ENCODE results near the gene ITGB3.

ITGB3 gene

DNA sequence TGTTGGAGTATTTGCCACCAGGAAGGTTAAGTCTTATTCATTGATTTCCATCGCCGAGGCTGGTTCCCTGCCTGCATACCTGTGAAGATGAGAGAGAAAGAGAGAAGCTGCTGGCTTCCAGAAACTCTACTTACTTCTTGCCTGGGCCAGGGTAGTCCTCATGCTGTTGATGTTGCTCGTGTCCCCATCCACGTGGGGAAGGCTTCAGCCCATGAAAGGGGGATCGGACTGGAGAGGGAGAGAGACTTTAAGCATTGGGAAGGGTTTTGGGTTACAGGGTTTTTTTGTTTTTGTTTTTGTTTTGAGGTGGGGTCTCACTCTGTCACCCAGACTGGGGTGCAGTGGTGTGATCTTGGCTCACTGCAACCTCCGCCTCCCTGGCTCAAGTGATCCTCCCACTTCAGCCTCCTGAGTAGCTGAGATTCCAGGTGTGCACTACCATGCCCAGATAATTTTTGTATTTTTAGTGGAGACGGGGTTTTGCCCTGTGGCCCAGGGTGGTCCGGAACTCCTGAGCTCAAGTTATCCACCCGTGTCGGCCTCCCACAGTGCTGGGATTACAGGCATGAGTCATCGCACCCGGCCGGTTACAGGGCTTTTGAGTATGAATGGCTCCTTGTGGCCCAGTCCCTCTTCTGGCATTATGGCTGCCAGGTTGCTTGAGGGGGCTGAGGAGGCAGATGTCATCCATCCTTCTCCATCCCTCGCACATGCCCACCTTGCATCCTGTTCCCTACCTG lies 26.6 kb downstream of the ITGB3 start:
- no peak for DNase-seq (ENCODE audit: low read depth)
- TF ChIP-seq, protein P1, sequence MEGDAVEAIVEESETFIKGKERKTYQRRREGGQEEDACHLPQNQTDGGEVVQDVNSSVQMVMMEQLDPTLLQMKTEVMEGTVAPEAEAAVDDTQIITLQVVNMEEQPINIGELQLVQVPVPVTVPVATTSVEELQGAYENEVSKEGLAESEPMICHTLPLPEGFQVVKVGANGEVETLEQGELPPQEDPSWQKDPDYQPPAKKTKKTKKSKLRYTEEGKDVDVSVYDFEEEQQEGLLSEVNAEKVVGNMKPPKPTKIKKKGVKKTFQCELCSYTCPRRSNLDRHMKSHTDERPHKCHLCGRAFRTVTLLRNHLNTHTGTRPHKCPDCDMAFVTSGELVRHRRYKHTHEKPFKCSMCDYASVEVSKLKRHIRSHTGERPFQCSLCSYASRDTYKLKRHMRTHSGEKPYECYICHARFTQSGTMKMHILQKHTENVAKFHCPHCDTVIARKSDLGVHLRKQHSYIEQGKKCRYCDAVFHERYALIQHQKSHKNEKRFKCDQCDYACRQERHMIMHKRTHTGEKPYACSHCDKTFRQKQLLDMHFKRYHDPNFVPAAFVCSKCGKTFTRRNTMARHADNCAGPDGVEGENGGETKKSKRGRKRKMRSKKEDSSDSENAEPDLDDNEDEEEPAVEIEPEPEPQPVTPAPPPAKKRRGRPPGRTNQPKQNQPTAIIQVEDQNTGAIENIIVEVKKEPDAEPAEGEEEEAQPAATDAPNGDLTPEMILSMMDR (IDR thresholded peaks at IDR 0.05; ENCODE audit: insufficient read depth, low read depth, low read length, missing control alignments) = no peak
- H3K4me3 ChIP-seq (ENCODE audit: low read length) = no peak overlapping the region

DNA sequence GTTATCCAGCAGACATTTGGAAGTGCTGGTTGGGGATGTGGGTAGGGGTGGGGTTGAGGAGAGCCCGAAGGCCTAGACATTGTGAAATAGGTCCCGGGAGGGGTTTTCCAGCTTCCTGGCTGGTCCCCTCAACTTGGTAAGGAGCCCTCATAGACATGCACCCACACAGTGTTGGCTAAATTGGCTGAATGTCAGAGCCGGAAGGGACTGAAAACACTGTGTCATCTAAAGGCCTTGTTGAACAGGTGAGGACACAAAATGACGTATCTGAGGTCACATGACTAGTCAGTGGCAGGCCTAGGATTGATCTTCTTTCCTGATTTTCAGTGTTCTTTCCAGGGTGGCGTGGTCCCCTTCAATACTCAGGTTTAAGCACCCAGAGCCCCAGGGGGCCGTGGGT lies 27.6 kb downstream of the ITGB3 start:
- H3K4me3 ChIP-seq (ENCODE audit: low read length) = no peak overlapping the region
- TF ChIP-seq, protein P1 (IDR thresholded peaks at IDR 0.05; ENCODE audit: insufficient read depth, low read depth, low read length, missing control alignments) = no peak
- no peak for DNase-seq (ENCODE audit: low read depth)

DNA sequence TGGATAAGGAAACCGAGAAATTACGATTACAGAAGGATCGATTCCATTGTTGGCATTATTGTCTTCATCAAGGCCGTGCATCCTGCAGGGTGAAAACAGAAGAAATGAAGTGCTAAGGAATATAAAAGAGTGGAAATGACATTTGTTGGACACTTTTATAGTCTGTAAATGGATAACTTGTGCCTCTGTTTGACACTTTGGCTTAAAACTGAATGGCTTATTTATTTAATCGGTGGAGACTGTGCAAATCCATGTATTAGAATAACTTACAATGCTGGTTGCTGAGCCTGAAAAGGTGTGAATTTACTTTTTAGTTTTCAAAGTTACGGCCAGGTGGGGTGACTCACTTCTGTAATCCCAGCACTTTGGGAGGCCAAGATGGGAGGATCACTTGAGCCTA lies 31.4 kb downstream of the ITGB3 start:
- no peak overlapping the region for H3K4me3 ChIP-seq (ENCODE audit: low read length)
- TF ChIP-seq, protein P1 (IDR thresholded peaks at IDR 0.05; ENCODE audit: insufficient read depth, low read depth, low read length, missing control alignments) = no peak
- no peak for DNase-seq (ENCODE audit: low read depth)

DNA sequence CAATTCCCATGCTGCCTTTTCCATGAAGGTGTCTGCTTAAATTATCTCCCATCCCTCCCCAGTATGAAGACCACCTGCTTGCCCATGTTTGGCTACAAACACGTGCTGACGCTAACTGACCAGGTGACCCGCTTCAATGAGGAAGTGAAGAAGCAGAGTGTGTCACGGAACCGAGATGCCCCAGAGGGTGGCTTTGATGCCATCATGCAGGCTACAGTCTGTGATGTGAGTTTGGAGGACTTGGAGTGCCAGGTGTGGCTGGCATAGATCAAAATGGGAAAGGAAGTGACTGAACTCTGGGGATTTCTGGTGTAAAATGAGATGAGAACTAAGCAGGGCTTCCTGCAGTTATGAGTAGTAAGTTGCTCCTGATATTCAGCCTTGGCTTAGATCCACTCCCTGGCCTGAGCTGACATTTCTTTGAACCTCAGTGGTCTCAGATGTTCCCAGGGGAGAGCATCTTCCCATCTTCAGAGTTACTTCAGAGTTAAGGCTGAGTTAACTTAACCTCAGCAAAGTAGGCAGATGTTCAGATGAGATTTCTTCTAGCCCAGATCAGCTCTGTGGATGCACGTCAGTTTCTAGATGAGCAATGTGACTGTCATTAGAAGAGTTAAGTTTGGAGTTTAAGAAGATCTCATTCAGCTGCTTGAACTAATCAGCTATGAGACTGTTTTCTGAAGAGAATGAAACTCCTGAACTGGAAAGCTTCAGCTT lies 32.7 kb downstream of the ITGB3 start:
- no peak for DNase-seq (ENCODE audit: low read depth)

DNA sequence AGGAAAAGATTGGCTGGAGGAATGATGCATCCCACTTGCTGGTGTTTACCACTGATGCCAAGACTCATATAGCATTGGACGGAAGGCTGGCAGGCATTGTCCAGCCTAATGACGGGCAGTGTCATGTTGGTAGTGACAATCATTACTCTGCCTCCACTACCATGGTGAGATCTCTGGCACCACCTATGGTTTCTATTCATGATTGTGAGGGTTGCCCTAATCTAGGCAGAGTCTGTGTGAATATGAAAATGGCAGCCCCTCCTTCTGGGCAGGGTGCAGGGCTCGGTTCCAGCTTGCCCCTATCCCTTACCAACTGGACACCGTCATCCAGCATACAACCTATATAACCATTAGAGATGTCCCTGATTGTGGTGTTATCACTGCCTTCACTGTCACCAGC lies 33.4 kb downstream of the ITGB3 start:
- H3K4me3 ChIP-seq (ENCODE audit: low read length) = no peak overlapping the region
- TF ChIP-seq, protein P1 (IDR thresholded peaks at IDR 0.05; ENCODE audit: insufficient read depth, low read depth, low read length, missing control alignments) = no peak
- DNase-seq (ENCODE audit: low read depth) = no peak

More for the DNA sequence above, 32.7 kb downstream of the ITGB3 start:
- TF ChIP-seq, protein P1 (IDR thresholded peaks at IDR 0.05; ENCODE audit: insufficient read depth, low read depth, low read length, missing control alignments) = no peak
- no peak overlapping the region for H3K4me3 ChIP-seq (ENCODE audit: low read length)

DNA sequence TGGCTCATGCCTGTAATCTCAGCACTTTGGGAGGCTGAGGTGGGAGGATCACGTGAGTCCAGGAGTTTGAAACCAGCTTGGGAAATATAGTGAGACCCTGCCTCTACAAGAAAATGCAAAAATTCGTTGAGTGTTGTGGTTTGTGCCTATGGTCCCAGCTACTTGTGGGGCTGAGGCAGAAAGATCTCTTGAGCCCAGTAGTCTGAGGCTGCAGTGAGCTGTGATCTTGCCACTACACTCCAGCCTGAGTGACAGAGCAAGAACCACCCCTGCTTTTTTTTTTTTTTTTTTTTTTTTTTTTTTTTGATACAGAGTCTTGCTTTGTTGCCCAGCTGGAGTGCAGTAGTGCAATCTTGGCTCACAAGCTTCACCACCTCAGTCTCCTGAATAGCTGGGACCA lies 34.0 kb downstream of the ITGB3 start:
- no peak overlapping the region for H3K4me3 ChIP-seq (ENCODE audit: low read length)
- DNase-seq (ENCODE audit: low read depth) = no peak
- TF ChIP-seq, protein P1 (IDR thresholded peaks at IDR 0.05; ENCODE audit: insufficient read depth, low read depth, low read length, missing control alignments) = no peak
